Measurements from ENCODE around the gene LIN28A.
A peak's percentile ranks its signal among the peaks of the same experiment; 100 is the strongest.

Gene LIN28A

DNA sequence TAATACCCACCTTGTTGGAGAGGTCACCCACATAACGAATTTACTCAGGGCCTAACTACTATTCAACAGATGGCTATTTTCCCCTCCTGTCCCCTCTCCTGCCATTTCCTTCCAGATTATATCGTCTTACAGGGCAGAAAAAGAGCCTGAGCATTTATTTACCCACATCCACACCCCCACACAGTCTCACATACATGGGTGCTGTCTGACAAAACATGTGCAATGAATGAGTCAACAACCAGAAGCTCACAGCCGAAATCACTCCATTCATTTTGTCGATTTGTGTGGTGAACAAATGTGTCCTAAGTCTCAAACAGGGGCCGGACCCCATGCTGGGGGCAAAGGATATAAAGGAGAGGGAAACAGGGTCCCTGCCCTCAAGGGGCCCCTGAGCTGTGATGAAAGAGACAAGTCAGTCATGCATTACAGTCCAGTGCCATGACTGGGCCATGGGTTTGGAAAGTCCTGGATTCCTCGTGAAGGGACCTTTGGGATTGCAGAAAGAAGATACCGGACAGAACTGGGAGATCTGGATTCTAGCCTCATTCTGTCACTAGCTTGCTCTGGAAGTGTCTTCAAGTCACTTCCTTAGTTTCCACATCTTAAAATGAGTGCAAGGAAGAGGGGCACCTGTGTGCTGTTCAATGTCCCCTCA lies 21.7 kb upstream of the LIN28A start:
- DNase-seq (ENCODE audit: low read depth): no peak

- no peak for DNase-seq (ENCODE audit: low read depth)
Measured at GRCh38 chr1:26389604-26390247, 20.9 kb upstream of the LIN28A start.

DNA sequence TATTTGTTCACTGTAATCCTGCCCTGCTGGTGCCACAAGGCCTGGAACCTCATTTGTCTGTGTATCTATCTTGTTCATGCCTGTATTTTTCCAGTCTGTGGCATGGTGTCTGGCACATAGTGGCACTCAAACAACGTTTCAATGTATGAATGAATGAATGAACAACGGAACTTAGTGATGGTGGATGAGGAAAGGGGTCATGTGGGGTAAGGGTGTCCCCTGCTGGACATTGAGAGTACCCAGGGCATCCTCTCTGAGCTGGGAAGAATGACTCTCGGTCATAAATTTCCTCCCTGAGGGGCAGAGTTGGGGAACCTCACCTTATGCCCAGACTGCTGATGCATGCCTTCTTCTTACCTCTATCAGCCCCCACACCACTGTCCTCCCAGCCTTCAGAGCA lies 19.2 kb upstream of the LIN28A start:
- DNase-seq (ENCODE audit: low read depth): peak; percentile 13

GRCh38 chr1:26395754-26396153 lies 14.9 kb upstream of the LIN28A start:
- no peak for DNase-seq (ENCODE audit: low read depth)

- no peak for DNase-seq (ENCODE audit: low read depth)
Measured at GRCh38 chr1:26399034-26399433, 11.6 kb upstream of the LIN28A start.

DNA sequence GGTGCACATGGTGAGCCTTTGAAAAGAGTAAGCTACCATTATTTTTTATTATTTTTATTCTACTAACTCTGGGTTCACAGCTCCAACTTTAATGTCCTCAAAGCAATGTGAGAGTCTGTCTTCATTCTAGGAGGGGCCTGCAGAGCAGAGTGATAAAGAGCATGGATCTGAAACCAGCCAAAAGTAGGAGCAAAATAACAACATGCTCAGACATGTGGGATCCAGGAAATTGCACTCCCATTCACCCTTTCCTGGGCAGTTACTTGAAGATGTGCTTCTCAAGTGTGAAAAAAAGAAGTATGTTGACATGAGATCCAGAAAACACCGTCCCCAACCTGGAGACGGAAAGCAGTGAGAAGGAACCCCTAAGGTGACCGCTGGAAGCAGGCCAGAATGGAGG lies 8.7 kb upstream of the LIN28A start:
- DNase-seq (ENCODE audit: low read depth): no peak

DNA sequence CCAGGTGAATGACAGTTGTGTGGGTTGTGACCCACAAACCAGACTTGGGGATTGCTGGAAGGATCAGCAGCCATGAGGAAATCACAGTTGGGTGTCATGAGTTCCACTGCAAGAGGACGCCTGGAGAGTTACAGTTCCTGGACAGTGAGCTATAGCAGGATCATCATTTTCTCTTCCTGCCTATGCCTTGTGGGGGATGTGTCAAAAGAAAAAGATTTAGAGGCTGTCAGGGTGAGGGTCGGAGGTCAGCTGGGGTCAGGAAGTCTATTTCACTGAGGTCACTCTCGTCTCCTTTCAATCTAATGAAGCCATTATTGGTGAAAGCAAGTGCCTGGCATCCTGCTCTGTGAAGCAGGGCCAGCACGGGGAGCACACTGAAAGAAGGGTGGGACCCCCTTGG lies 7.0 kb upstream of the LIN28A start:
- no peak for DNase-seq (ENCODE audit: low read depth)

DNA sequence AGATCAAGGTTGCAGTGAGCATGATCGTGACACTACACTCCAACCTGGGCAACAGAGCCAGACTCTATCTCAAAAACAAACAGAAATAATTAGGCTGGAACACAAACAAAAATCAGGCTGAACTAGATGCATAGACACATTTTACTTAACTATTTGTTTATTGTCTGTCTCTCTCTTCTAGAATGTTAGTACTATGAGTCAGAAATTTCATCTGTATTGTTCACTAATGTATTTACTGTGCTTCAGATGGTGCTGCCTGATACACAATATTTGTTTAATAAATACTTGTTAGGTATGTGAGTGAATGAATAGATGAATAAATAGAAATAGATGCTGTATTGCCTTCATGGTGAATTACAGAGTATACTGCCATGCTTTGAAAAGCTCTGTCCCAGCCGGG lies 6.0 kb upstream of the LIN28A start:
- DNase-seq (ENCODE audit: low read depth): no peak

DNA sequence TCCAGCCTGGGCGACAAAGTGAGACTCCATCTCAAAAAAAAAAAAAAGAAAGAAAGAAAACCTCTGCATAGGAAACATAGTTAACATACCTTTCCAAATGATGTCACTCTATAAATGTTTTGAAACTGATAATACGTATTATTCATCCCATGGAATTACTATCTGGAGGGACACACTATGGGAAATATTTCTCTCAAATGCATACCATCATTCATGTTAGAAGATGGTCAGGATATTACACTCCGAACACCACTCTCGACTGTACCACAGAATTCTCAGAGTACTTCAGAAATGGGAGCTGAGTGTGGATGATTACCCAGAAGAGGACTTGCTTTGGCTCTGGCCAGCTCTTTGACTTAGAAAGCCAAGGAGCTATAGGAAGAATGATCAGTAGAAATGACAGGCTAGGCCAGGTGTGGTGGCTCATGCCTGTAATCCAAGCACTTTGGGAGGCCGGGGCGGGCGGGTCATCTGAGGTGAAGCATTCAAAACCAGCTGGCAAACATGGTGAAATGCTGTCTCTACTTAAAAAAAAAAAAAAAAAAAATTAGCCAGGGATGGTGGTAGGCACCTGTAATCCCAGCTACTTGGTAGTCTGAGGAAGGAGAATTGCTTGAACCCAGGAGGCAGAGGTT lies 5.2 kb upstream of the LIN28A start:
- no peak for DNase-seq (ENCODE audit: low read depth)

GRCh38 chr1:26408604-26409003 lies 2.0 kb upstream of the LIN28A start:
- peak; percentile 70 for DNase-seq (ENCODE audit: low read depth)

DNA sequence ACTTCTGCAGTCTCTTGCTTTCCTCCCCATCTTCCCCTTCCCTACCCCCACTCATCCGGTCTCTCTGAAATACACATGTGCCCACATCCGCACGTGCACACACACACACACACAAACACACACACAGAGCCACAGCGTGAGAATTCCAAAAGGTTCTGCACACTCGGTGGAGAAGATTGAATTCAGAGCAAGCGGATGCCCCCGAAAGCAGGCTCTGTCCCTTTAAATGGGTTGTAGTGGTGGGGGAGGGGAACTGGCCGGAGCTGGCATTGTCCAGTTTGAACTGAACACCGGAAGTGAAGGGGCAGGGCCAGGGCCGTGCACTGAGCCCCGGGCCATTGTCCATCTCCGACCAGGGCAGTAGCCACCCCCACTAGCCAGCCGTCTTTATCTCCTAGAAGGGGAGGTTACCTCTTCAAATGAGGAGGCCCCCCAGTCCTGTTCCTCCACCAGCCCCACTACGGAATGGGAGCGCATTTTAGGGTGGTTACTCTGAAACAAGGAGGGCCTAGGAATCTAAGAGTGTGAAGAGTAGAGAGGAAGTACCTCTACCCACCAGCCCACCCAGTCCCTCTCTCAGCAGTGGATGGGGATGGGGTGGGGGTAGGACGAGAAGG lies 1.3 kb upstream of the LIN28A start:
- no peak for DNase-seq (ENCODE audit: low read depth)

DNA sequence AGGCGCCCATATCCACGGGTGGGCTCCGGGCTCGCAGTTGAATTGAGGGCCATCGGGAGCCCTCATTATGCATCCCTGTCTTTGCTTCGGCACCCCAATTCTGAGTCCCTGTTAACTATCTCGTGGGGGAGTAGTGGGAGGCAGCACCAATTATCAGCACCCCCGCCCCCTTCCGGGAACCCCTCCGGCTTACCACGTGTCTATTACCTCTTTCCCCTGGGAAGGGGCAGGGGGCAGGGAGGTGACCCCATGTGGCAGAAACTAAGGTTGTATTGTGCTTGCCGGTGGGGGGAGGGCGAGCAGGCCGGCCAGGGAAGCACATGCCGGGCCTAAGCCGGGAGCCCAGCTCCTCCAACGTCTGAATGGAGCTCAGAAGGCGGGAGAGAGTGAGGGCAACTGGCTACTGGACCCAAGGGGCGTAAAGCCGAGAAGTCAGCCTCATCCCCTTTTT lies 1.0 kb downstream of the LIN28A start:
- no peak for DNase-seq (ENCODE audit: low read depth)

- DNase-seq (ENCODE audit: low read depth): no peak
Measured at GRCh38 chr1:26412180-26412840, 1.7 kb downstream of the LIN28A start.

- DNase-seq (ENCODE audit: low read depth): no peak
Measured at GRCh38 chr1:26413031-26413430, 2.4 kb downstream of the LIN28A start.

DNA sequence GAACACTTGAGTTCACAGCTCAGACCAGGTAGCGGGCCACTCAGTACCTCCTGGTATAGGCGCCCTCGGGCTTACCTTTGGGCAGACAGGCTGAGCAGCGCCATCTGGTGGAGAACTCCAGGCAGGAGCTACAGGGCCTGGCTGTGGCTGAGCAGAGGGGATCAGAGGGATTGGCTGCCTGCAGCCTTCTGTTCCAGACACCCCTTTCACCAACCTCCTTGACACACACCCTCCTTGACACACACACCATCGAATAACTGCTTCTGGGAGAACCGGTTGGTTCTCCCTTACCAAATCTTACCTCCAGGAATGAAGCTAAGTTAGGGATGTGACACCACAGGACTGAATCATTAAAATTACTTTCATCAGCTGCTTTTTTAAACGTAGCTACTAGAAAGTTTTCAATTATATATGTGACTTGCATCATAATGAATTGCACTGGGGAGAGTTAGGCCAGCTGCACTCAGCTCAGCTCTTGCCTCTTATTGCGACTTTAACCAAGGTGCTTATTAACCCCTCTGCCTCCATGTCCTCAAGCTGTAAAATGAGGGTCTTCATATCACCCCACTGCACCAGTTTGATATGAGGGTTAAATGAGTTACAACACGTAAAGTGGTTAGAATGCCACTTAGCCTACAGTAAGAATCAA lies 6.6 kb downstream of the LIN28A start:
- DNase-seq (ENCODE audit: low read depth): peak; percentile 81

GRCh38 chr1:26418865-26419349 lies 8.3 kb downstream of the LIN28A start:
- DNase-seq (ENCODE audit: low read depth): no peak

DNA sequence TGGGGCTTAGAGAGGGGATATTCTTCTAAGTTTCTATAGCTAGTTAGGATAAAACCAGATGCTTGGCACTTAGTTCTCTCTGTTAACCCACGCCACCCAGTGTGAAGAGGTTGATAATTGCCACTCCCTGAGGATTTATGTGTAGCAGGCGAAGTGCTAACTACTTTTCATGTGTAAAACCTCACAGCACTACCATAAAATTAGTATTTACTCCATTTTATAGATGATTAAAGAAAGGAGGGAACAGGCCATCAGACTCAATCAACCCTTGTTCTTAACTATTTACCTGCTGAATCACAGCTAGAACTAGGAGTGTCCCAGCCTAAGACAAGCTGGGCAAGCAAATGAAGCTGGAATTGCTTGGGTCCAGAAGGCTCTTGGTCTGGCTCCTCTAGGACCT lies 8.9 kb downstream of the LIN28A start:
- DNase-seq (ENCODE audit: low read depth): no peak

- DNase-seq (ENCODE audit: low read depth): no peak
Measured at GRCh38 chr1:26429721-26430120, 19.1 kb downstream of the LIN28A start.

GRCh38 chr1:26431979-26432695 lies 21.5 kb downstream of the LIN28A start, which contains the start of gene DHDDS:
TSS of gene DHDDS (plus strand) at chr1:26432321. CDS start at chr1:26432946, 625 bp downstream.
- peak; percentile 98 for DNase-seq (ENCODE audit: low read depth)

DNA sequence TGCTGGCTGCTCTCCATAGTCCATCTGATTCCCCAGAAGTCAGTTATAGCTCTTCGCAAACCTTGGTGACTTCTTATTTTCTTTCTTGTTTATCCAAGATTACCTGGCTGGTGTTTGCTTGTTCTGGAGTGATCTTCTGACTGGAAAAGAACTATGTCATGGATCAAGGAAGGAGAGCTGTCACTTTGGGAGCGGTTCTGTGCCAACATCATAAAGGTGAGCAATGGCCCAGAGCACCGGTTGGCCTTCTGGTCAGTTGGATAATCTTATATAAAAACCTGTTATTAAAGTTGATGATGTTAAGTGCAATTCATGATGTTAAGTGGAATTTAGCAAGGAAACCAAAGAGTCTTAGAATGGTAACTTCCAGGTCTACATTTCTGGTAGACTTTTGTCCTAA lies 22.2 kb downstream of the LIN28A start:
- DNase-seq (ENCODE audit: low read depth): no peak

DNA sequence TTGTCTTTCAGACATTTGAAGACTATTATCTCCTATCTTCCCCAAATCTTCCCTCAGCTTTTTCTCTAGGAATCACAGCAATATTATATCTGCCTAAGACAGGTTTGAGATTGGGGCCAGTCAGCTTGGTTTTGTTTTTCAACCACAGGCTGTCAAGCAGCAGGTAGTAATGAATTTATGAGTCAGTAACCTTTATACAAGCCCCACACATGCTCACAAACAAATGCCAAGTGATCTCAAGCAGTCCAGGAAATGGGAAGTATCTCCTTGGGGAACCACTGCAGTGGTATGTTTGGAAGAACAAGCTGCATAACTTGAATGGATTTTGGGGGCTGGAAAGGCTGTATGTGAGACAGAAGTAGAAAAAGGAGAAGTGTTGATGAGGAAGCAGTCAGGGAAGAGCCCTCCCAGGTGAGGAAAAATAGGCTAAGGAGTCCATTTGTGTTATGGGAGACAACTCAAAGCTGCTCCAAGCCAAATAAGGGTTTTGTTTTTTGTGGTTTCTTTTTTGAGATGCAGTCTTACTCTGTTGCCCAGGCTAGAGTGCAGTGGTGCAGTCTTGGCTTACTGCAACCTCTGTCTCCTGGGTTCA lies 23.6 kb downstream of the LIN28A start:
- no peak for DNase-seq (ENCODE audit: low read depth)
